ENCODE data around the gene LTC4S.

Gene LTC4S

GRCh38 chr5:179766021-179766725 lies 27.6 kb upstream of the LTC4S start:
- DNase-seq (ENCODE audit: extremely low spot score): no peak
- TF ChIP-seq NFRKB (IDR thresholded peaks at IDR 0.05) (no peak), ZNF384 (IDR thresholded peaks at IDR 0.05) (no peak), FOXA1 (IDR thresholded peaks at IDR 0.05) (no peak), FOXK2 (IDR thresholded peaks at IDR 0.05) (no peak), PKNOX1 (IDR thresholded peaks at IDR 0.05) (no peak), ARNT (IDR thresholded peaks at IDR 0.05) (no peak), SUZ12 (IDR thresholded peaks at IDR 0.05) (no peak), FOXM1 (IDR thresholded peaks at IDR 0.05; ENCODE audit: borderline replicate concordance) (no peak), CTBP1 (IDR thresholded peaks at IDR 0.05; ENCODE audit: borderline replicate concordance) (no peak)
- CTCF ChIA-PET: interaction anchor here (0.5 to 0.9 kb wide), 3 partner anchors 36 to 842 kb away, joined by 3 read pairs; no protein-coding TSS in a partner anchor
- POLR2A ChIA-PET: no interaction called here

GRCh38 chr5:179766726-179767455 lies 26.9 kb upstream of the LTC4S start:
- ChIA-PET CTCF (interaction anchor here (0.5 to 0.9 kb wide), 2 partner anchors 35 to 186 kb away, joined by 3 read pairs; no protein-coding TSS in a partner anchor), POLR2A (interaction anchor here (1.0 kb wide), 2 partner anchors 12 to 143 kb away, joined by 3 read pairs; no protein-coding TSS in a partner anchor)
- no peak for DNase-seq (ENCODE audit: extremely low spot score)
- no peak for TF ChIP-seq SP1 (IDR thresholded peaks at IDR 0.05)
- TF ChIP-seq FOXM1 (IDR thresholded peaks at IDR 0.05; ENCODE audit: borderline replicate concordance): no peak
- no peak for TF ChIP-seq ARNT (IDR thresholded peaks at IDR 0.05)
- no peak for TF ChIP-seq LEF1 (IDR thresholded peaks at IDR 0.05; ENCODE audit: borderline replicate concordance)
- TF ChIP-seq FOXK2 (IDR thresholded peaks at IDR 0.05): no peak
- TF ChIP-seq BHLHE40 (IDR thresholded peaks at IDR 0.05; ENCODE audit: borderline replicate concordance): no peak
- no peak for TF ChIP-seq L3MBTL2 (conservative IDR thresholded peaks at IDR 0.05)
- no peak for TF ChIP-seq HDGF (IDR thresholded peaks at IDR 0.05; ENCODE audit: borderline replicate concordance)
- no peak for TF ChIP-seq ELF4 (IDR thresholded peaks at IDR 0.05)
- TF ChIP-seq PKNOX1 (IDR thresholded peaks at IDR 0.05): no peak
- no peak for TF ChIP-seq TARDBP (IDR thresholded peaks at IDR 0.05)
- TF ChIP-seq FOXA1 (IDR thresholded peaks at IDR 0.05): no peak
- no peak for TF ChIP-seq NFRKB (IDR thresholded peaks at IDR 0.05)
- no peak for TF ChIP-seq SUZ12 (IDR thresholded peaks at IDR 0.05)

GRCh38 chr5:179767496-179768100 lies 26.2 kb upstream of the LTC4S start:
- CTCF ChIA-PET: interaction anchor here (0.5 to 0.8 kb wide), 2 partner anchors 13 to 186 kb away, joined by 3 to 4 read pairs; no protein-coding TSS in a partner anchor
- POLR2A ChIA-PET: interaction anchor here (1.0 kb wide), 2 partner anchors 12 to 144 kb away, joined by 3 read pairs; no protein-coding TSS in a partner anchor
- TF ChIP-seq ZNF384 (IDR thresholded peaks at IDR 0.05): no peak
- no peak for TF ChIP-seq FOXA1 (IDR thresholded peaks at IDR 0.05)
- TF ChIP-seq SP1 (IDR thresholded peaks at IDR 0.05): no peak
- no peak for TF ChIP-seq HDGF (IDR thresholded peaks at IDR 0.05; ENCODE audit: borderline replicate concordance)
- TF ChIP-seq ARNT (IDR thresholded peaks at IDR 0.05): no peak
- TF ChIP-seq L3MBTL2 (conservative IDR thresholded peaks at IDR 0.05): no peak
- no peak for TF ChIP-seq BHLHE40 (IDR thresholded peaks at IDR 0.05; ENCODE audit: borderline replicate concordance)
- no peak for TF ChIP-seq NFRKB (IDR thresholded peaks at IDR 0.05)
- TF ChIP-seq PKNOX1 (IDR thresholded peaks at IDR 0.05): no peak
- no peak for TF ChIP-seq CTBP1 (IDR thresholded peaks at IDR 0.05; ENCODE audit: borderline replicate concordance)
- no peak for TF ChIP-seq FOXM1 (IDR thresholded peaks at IDR 0.05; ENCODE audit: borderline replicate concordance)
- no peak for TF ChIP-seq SUZ12 (IDR thresholded peaks at IDR 0.05)
- no peak for DNase-seq (ENCODE audit: extremely low spot score)

GRCh38 chr5:179768326-179769085 lies 25.3 kb upstream of the LTC4S start:
- ChIA-PET POLR2A (no interaction called here), CTCF (interaction anchor here (0.6 to 0.8 kb wide), 3 partner anchors 12 to 29 kb away, joined by 3 to 4 read pairs (median 3); no protein-coding TSS in a partner anchor)
- DNase-seq (ENCODE audit: extremely low spot score): no peak
- TF ChIP-seq HDGF (IDR thresholded peaks at IDR 0.05; ENCODE audit: borderline replicate concordance) (no peak), FOXM1 (IDR thresholded peaks at IDR 0.05; ENCODE audit: borderline replicate concordance) (no peak), NFRKB (IDR thresholded peaks at IDR 0.05) (no peak), ZNF384 (IDR thresholded peaks at IDR 0.05) (no peak), BHLHE40 (IDR thresholded peaks at IDR 0.05; ENCODE audit: borderline replicate concordance) (no peak), ELF4 (IDR thresholded peaks at IDR 0.05) (no peak), FOXA1 (IDR thresholded peaks at IDR 0.05) (no peak), LEF1 (IDR thresholded peaks at IDR 0.05; ENCODE audit: borderline replicate concordance) (no peak), ARNT (IDR thresholded peaks at IDR 0.05) (no peak), CTBP1 (IDR thresholded peaks at IDR 0.05; ENCODE audit: borderline replicate concordance) (no peak), SUZ12 (IDR thresholded peaks at IDR 0.05) (no peak), TARDBP (IDR thresholded peaks at IDR 0.05) (no peak), PKNOX1 (IDR thresholded peaks at IDR 0.05) (no peak), SP1 (IDR thresholded peaks at IDR 0.05) (no peak)

Data from HEK293T (cell line).